Liver (tissue), 9 donors: Measurements from ENCODE around the gene DIAPH3. TPM values are rescaled to one million over a fixed set of nuclear protein-coding genes. Genes with fewer than 3 reads are reported as not detected.

Experiments
- DNase-seq: peaks from one replicate; pipeline ENCODE4 v3.0.0-alpha.2; 2017; ENCODE audit warnings: low spot score
- H3K27ac ChIP-seq, 2 donors: one replicate each; pipeline ENCODE4 v1.7.0; 2013; ENCODE audit warnings: inconsistent platforms in 2 of 2, low read length in 2 of 2, control low read depth in 1 of 2, low read depth in 1 of 2, mild to moderate bottlenecking in 1 of 2
- H3K27me3 ChIP-seq, 4 donors: one replicate each; pipeline versions ENCODE4 v1.6.1 to v1.7.0; 2013; ENCODE audit warnings: low read length in 3 of 4, inconsistent platforms in 1 of 4, mild to moderate bottlenecking in 1 of 4, moderate library complexity in 1 of 4; ENCODE audit not compliant: control insufficient read depth in 4 of 4, insufficient read depth in 4 of 4
- H3K36me3 ChIP-seq, 4 donors: one replicate each; pipeline versions ENCODE4 v1.6.1 to v1.7.0; 2013; ENCODE audit warnings: low read length in 3 of 4, mild to moderate bottlenecking in 3 of 4, low read depth in 1 of 4, moderate library complexity in 1 of 4; ENCODE audit not compliant: control insufficient read depth in 4 of 4, insufficient read depth in 3 of 4
- H3K4me1 ChIP-seq, 4 donors: one replicate each; pipeline versions ENCODE4 v1.6.1 to v1.7.0; 2013; ENCODE audit warnings: low read length in 3 of 4, mild to moderate bottlenecking in 3 of 4, moderate library complexity in 1 of 4; ENCODE audit not compliant: control insufficient read depth in 4 of 4, insufficient read depth in 4 of 4
- H3K4me3 ChIP-seq, 3 donors: one replicate each; pipeline versions ENCODE4 v1.6.1 to v1.7.0; 2013; ENCODE audit warnings: low read length in 3 of 3, control low read depth in 1 of 3, low read depth in 1 of 3, mild to moderate bottlenecking in 1 of 3
- H3K9ac ChIP-seq, 2 donors: one replicate each; pipeline ENCODE4 v1.7.0; 2013; ENCODE audit warnings: low read length in 2 of 2, mild to moderate bottlenecking in 2 of 2, moderate library complexity in 2 of 2, control low read depth in 1 of 2, low read depth in 1 of 2
- H3K9me3 ChIP-seq, 4 donors: one replicate each; pipeline versions ENCODE4 v1.6.1 to v1.7.0; 2013; ENCODE audit warnings: low read length in 3 of 4; ENCODE audit not compliant: control insufficient read depth in 4 of 4
- EGR1 ChIP-seq, 2 donors: IDR thresholded peaks; 2 replicates each; pipeline ENCODE4 v1.6.1; 2016 to 2018; ENCODE audit warnings: antibody characterized with exemption in 2 of 2, low read depth in 2 of 2
- FOXA1 ChIP-seq: IDR thresholded peaks from 2 replicates; pipeline ENCODE4 v1.6.1; 2016; ENCODE audit warnings: antibody characterized with exemption
- FOXA2 ChIP-seq: IDR thresholded peaks from 2 replicates; pipeline ENCODE4 v1.6.1; 2016; ENCODE audit warnings: antibody characterized with exemption
- GABPA ChIP-seq, 2 donors: IDR thresholded peaks in 1 of 2; conservative IDR thresholded peaks in 1 of 2; 2 replicates each; pipeline ENCODE4 v1.6.1; 2016; ENCODE audit warnings: antibody characterized with exemption in 2 of 2, mild to moderate bottlenecking in 1 of 2, moderate library complexity in 1 of 2
- HNF4A ChIP-seq, 2 donors: conservative IDR thresholded peaks; 2 replicates each; pipeline ENCODE4 v1.6.1; 2016; ENCODE audit warnings: antibody characterized with exemption in 2 of 2, mild to moderate bottlenecking in 2 of 2
- HNF4G ChIP-seq: IDR thresholded peaks from 2 replicates; pipeline ENCODE4 v1.6.1; 2016; ENCODE audit warnings: antibody characterized with exemption
- JUND ChIP-seq, 2 donors: IDR thresholded peaks; 2 replicates each; pipeline ENCODE4 v1.6.1; 2016; ENCODE audit warnings: antibody characterized with exemption in 2 of 2
- MAX ChIP-seq: IDR thresholded peaks from 2 replicates; pipeline ENCODE4 v1.6.1; 2016; ENCODE audit warnings: antibody characterized with exemption
- NR2F2 ChIP-seq: IDR thresholded peaks from 2 replicates; pipeline ENCODE4 v1.6.1; 2016; ENCODE audit warnings: antibody characterized with exemption
- RAD21 ChIP-seq, 2 donors: IDR thresholded peaks; 2 replicates each; pipeline ENCODE4 v1.6.1; 2016; ENCODE audit warnings: antibody characterized with exemption in 2 of 2, mild to moderate bottlenecking in 2 of 2
- RXRA ChIP-seq, 2 donors: IDR thresholded peaks; 2 replicates each; pipeline ENCODE4 v1.6.1; 2017 to 2018; ENCODE audit warnings: antibody characterized with exemption in 2 of 2, mild to moderate bottlenecking in 1 of 2
- SP1 ChIP-seq: IDR thresholded peaks from 2 replicates; pipeline ENCODE4 v1.6.1; 2018; ENCODE audit warnings: antibody characterized with exemption, mild to moderate bottlenecking
- TAF1 ChIP-seq: conservative IDR thresholded peaks from 2 replicates; pipeline ENCODE4 v1.6.1; 2016; ENCODE audit warnings: antibody characterized with exemption, mild to moderate bottlenecking
- YY1 ChIP-seq: IDR thresholded peaks from 2 replicates; pipeline ENCODE4 v1.6.1; 2016; ENCODE audit warnings: antibody characterized with exemption, mild to moderate bottlenecking
- WGBS: extraction: QIAGEN DNeasy Blood & Tissue Kit; methylation state at CpG from one replicate; pipeline ENCODE4 v1.1.7; 2013; 5-methylcytosine and 5-hydroxymethylcytosine counted together
- polyA plus RNA-seq, 2 donors: library from polyadenylated mRNA; stranded (reverse) in 1 of 2; unstranded in 1 of 2; fragments of 200-250 nt in 1 of 2; fragments of >200 nt in 1 of 2; fragmentation: Nextera tagmentation in 1 of 2; extraction: Ambion mirVana in 1 of 2; gene quantifications; one replicate each; pipeline versions ENCODE4 v1.2.1 to v1.2.3, GENCODE V29; 2013 to 2015
- total RNA-seq, 2 donors: library from RNA; depleted of rRNA; stranded (reverse); fragments of >200 nt; gene quantifications; one replicate each; pipeline ENCODE4 v1.2.3, GENCODE V29; 2014
- TF ChIP-seq, protein P1 (sequence below): IDR thresholded peaks from 2 replicates; pipeline ENCODE4 v1.6.1; 2016; ENCODE audit warnings: antibody characterized with exemption
- TF ChIP-seq, protein P2 (sequence below): IDR thresholded peaks from 2 replicates; pipeline ENCODE4 v1.6.1; 2016; ENCODE audit warnings: antibody characterized with exemption, mild to moderate bottlenecking
- TF ChIP-seq, protein P3 (sequence below): IDR thresholded peaks from 2 replicates; pipeline ENCODE4 v1.6.1; 2016; ENCODE audit warnings: antibody characterized with exemption
- TF ChIP-seq, protein P4 (sequence below): fragments of 150-350 bp; IDR thresholded peaks from 2 replicates; pipeline ENCODE4 v1.5.1; 2017; ENCODE audit warnings: improper control_type of control experiment, low read depth, low read length; ENCODE audit not compliant: missing input control
- donor health status: healthy.
- donor health status: healthy.
- donor health status: healthy.
- donor health status: healthy.
- donor health status: healthy.

The DIAPH3 gene
- total and polyA plus RNA-seq, 4 donors = 0.08 to 11.1 (median 0.27) TPM

GRCh38 chr13:60108589-60108988, 55.1 kb downstream of the DIAPH3 start:
- Histone ChIP-seq H3K9ac (no peak overlapping the region), H3K4me3 (no peak overlapping the region), H3K4me1 (no peaks in the 10 kb centered on the region), H3K27ac (no peak overlapping the region), H3K36me3 (no peaks in the 10 kb centered on the region), H3K9me3 (no peaks in the 10 kb centered on the region), H3K27me3 (no peaks in the 10 kb centered on the region)
- TF ChIP-seq, protein P1, sequence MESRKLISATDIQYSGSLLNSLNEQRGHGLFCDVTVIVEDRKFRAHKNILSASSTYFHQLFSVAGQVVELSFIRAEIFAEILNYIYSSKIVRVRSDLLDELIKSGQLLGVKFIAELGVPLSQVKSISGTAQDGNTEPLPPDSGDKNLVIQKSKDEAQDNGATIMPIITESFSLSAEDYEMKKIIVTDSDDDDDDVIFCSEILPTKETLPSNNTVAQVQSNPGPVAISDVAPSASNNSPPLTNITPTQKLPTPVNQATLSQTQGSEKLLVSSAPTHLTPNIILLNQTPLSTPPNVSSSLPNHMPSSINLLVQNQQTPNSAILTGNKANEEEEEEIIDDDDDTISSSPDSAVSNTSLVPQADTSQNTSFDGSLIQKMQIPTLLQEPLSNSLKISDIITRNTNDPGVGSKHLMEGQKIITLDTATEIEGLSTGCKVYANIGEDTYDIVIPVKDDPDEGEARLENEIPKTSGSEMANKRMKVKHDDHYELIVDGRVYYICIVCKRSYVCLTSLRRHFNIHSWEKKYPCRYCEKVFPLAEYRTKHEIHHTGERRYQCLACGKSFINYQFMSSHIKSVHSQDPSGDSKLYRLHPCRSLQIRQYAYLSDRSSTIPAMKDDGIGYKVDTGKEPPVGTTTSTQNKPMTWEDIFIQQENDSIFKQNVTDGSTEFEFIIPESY = no peak
- TF ChIP-seq GABPA (IDR thresholded peaks at IDR 0.05 in 1 of 2, conservative IDR thresholded peaks at IDR 0.05 in 1 of 2) (no peak), FOXA1 (no peak), MAX (no peak), TAF1 (no peak), FOXA2 (no peak), JUND (IDR thresholded peaks at IDR 0.05) (no peak), SP1 (no peak), RAD21 (IDR thresholded peaks at IDR 0.05) (no peak), YY1 (no peak), EGR1 (IDR thresholded peaks at IDR 0.05; ENCODE audit: low read depth in 2 of 2) (no peak), NR2F2 (no peak), HNF4G (no peak), HNF4A (conservative IDR thresholded peaks at IDR 0.05) (no peak), RXRA (IDR thresholded peaks at IDR 0.05) (no peak)
- TF ChIP-seq, protein P2, sequence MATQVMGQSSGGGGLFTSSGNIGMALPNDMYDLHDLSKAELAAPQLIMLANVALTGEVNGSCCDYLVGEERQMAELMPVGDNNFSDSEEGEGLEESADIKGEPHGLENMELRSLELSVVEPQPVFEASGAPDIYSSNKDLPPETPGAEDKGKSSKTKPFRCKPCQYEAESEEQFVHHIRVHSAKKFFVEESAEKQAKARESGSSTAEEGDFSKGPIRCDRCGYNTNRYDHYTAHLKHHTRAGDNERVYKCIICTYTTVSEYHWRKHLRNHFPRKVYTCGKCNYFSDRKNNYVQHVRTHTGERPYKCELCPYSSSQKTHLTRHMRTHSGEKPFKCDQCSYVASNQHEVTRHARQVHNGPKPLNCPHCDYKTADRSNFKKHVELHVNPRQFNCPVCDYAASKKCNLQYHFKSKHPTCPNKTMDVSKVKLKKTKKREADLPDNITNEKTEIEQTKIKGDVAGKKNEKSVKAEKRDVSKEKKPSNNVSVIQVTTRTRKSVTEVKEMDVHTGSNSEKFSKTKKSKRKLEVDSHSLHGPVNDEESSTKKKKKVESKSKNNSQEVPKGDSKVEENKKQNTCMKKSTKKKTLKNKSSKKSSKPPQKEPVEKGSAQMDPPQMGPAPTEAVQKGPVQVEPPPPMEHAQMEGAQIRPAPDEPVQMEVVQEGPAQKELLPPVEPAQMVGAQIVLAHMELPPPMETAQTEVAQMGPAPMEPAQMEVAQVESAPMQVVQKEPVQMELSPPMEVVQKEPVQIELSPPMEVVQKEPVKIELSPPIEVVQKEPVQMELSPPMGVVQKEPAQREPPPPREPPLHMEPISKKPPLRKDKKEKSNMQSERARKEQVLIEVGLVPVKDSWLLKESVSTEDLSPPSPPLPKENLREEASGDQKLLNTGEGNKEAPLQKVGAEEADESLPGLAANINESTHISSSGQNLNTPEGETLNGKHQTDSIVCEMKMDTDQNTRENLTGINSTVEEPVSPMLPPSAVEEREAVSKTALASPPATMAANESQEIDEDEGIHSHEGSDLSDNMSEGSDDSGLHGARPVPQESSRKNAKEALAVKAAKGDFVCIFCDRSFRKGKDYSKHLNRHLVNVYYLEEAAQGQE = no peak
- TF ChIP-seq, protein P3, sequence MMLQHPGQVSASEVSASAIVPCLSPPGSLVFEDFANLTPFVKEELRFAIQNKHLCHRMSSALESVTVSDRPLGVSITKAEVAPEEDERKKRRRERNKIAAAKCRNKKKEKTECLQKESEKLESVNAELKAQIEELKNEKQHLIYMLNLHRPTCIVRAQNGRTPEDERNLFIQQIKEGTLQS = no peak
- TF ChIP-seq, protein P4, sequence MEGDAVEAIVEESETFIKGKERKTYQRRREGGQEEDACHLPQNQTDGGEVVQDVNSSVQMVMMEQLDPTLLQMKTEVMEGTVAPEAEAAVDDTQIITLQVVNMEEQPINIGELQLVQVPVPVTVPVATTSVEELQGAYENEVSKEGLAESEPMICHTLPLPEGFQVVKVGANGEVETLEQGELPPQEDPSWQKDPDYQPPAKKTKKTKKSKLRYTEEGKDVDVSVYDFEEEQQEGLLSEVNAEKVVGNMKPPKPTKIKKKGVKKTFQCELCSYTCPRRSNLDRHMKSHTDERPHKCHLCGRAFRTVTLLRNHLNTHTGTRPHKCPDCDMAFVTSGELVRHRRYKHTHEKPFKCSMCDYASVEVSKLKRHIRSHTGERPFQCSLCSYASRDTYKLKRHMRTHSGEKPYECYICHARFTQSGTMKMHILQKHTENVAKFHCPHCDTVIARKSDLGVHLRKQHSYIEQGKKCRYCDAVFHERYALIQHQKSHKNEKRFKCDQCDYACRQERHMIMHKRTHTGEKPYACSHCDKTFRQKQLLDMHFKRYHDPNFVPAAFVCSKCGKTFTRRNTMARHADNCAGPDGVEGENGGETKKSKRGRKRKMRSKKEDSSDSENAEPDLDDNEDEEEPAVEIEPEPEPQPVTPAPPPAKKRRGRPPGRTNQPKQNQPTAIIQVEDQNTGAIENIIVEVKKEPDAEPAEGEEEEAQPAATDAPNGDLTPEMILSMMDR = no peak
- WGBS = 83% methylated on average over 2 of the region's 2 CpGs
- DNase-seq = no peak
